PFSK-1 (cell line): ENCODE results near the gene SP8.

Experiments
- FOXP2 ChIP-seq: optimal IDR thresholded peaks from 2 replicates; pipeline ENCODE3; 2011; ENCODE audit warnings: borderline replicate concordance, control low read depth, inconsistent platforms; ENCODE audit not compliant: insufficient read depth; ENCODE audit errors: extremely low read length, extremely low read depth
- POLR2AphosphoS5 ChIP-seq: IDR thresholded peaks from 2 replicates; pipeline ENCODE4 v1.6.1; 2012; ENCODE audit warnings: low read depth, mild to moderate bottlenecking, control low read depth, low read length, moderate library complexity
- SIN3A ChIP-seq: IDR thresholded peaks from 2 replicates; pipeline ENCODE4 v1.6.1; 2012; ENCODE audit warnings: mild to moderate bottlenecking, low read length, moderate library complexity, borderline replicate concordance; ENCODE audit not compliant: insufficient read depth
- TAF1 ChIP-seq: IDR thresholded peaks from 2 replicates; pipeline ENCODE4 v1.6.1; 2012; ENCODE audit warnings: low read length, control low read depth, borderline replicate concordance; ENCODE audit not compliant: insufficient read depth
- TF ChIP-seq, protein P1 (sequence below), 2 experiments: IDR thresholded peaks; 2 replicates each; pipeline versions ENCODE4 v1.6.1 to v1.8.0; 2011 to 2012; ENCODE audit warnings: low read depth in 2 of 2, low read length in 2 of 2, control low read depth in 1 of 2, inconsistent platforms in 1 of 2, mild to moderate bottlenecking in 1 of 2, moderate library complexity in 1 of 2; ENCODE audit not compliant: insufficient read depth in 1 of 2

Gene SP8

DNA sequence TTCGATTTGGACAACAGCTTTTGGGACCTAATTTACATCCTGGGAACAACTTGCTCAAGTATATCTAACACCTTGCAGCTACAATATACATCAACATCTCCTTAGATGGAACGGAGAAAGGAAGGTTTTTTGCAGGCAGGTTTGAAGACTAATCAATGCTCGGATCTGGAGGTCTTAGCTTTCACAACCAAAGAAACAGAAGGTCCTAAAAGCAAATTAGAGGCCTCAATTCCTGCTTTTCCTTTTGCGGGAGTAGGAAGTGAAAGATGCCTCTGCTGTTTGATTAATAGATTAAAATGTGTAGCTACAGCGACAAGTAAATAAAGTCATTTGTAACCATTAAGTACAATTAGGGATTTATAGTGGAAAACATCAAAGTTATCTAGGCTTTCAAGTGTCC is 3.7 kb upstream of the SP8 start:
- no peak for TF ChIP-seq TAF1
- no peak for TF ChIP-seq POLR2AphosphoS5
- TF ChIP-seq, protein P1, sequence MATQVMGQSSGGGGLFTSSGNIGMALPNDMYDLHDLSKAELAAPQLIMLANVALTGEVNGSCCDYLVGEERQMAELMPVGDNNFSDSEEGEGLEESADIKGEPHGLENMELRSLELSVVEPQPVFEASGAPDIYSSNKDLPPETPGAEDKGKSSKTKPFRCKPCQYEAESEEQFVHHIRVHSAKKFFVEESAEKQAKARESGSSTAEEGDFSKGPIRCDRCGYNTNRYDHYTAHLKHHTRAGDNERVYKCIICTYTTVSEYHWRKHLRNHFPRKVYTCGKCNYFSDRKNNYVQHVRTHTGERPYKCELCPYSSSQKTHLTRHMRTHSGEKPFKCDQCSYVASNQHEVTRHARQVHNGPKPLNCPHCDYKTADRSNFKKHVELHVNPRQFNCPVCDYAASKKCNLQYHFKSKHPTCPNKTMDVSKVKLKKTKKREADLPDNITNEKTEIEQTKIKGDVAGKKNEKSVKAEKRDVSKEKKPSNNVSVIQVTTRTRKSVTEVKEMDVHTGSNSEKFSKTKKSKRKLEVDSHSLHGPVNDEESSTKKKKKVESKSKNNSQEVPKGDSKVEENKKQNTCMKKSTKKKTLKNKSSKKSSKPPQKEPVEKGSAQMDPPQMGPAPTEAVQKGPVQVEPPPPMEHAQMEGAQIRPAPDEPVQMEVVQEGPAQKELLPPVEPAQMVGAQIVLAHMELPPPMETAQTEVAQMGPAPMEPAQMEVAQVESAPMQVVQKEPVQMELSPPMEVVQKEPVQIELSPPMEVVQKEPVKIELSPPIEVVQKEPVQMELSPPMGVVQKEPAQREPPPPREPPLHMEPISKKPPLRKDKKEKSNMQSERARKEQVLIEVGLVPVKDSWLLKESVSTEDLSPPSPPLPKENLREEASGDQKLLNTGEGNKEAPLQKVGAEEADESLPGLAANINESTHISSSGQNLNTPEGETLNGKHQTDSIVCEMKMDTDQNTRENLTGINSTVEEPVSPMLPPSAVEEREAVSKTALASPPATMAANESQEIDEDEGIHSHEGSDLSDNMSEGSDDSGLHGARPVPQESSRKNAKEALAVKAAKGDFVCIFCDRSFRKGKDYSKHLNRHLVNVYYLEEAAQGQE (IDR thresholded peaks at IDR 0.05; ENCODE audit: insufficient read depth in 1 of 2, low read depth in 2 of 2, low read length in 2 of 2) = no peak
- no peak for TF ChIP-seq SIN3A
- no peak for TF ChIP-seq FOXP2

DNA sequence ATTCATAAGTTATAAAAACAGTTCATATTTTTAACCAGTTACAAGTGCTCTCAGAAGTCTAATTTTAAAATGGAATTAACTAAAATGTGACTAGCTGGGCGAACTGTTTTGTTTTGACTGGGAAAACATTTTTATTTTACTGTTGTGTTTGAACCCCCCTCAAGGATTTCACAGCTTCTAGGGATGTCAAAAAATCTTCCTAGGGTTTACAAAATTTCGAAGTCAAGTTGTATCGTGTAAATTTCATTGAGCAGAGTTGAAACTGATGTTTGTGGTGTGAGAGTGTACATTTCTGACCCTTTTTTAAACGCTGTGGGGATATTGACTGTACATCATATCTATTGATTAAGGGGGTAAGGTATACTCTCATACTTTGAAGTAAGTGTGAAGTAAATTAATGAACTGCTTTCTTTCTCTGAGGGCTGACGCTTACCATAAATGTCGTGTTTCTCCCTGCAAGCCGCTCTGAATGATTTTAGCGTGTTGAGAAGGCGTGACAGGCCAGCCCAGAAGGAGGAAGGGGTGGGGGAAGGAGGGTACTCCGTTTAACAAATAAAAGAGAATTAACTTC is 1.8 kb upstream of the SP8 start:
- no peak for TF ChIP-seq POLR2AphosphoS5
- no peak for TF ChIP-seq TAF1
- no peak for TF ChIP-seq FOXP2
- TF ChIP-seq, protein P1 (IDR thresholded peaks at IDR 0.05; ENCODE audit: insufficient read depth in 1 of 2, low read depth in 2 of 2, low read length in 2 of 2) = no peak
- TF ChIP-seq SIN3A = no peak

DNA sequence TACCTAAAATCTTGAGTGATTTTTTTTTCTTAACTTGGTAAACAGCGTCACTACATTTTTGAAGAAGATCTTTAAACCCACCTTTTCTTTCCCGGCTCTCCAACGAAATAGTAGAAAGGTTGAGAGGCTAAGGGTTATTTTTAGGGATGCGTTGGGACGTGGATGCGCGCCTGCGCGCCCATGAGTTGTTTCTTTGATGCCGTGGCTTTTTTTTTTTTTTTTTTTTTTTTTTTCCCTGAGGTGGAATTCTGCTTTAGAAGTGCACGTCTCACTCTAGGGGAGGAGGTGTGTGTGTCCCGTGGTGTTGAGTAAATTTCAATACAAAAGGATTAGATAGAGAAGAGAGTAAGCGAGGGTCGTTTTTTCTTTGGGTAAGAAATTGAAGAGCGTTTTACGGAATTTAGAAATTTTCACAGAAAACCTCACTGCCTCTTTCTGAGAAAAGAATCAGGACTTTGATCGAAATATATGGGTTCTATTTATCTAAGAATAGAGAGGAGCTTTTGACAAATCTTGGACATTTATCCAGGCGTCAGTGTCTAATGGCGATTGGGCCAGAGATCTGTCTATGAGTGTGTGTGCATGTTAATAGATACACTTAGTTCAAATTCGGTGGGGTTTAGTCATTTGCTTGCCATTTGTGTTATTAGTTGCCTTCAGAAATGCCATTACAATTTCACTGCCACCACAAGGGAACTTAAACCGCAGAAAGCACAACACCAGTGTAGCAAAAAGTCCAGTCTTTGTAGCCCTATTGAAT is 1.2 kb upstream of the SP8 start:
- TF ChIP-seq TAF1 = no peak
- TF ChIP-seq, protein P1 (IDR thresholded peaks at IDR 0.05; ENCODE audit: insufficient read depth in 1 of 2, low read depth in 2 of 2, low read length in 2 of 2) = no peak
- TF ChIP-seq SIN3A = no peak
- no peak for TF ChIP-seq FOXP2
- TF ChIP-seq POLR2AphosphoS5 = no peak

DNA sequence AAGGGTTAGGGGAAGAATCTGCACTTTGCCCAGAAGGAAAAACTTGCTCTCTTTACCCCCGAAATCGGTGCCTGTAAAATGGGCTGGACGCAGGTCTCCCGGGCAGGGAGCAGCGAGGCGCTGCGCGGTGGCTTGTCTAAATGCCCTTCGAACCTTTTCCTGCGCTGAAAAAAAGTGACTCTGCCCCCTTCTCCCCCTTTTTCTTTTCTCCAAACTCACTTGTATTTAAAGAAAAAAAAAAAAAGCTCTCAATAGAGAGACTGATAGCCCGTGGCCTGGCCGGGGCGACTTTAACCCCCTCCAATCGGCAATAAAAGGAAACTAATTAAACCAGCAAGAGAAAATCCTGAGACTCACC is 286 bp downstream of the SP8 start:
- no peak for TF ChIP-seq TAF1
- TF ChIP-seq FOXP2 = no peak
- TF ChIP-seq, protein P1 (IDR thresholded peaks at IDR 0.05; ENCODE audit: insufficient read depth in 1 of 2, low read depth in 2 of 2, low read length in 2 of 2) = no peak
- TF ChIP-seq POLR2AphosphoS5 = no peak
- no peak for TF ChIP-seq SIN3A
